HFF-Myc (cell line): ENCODE data around the gene NIBAN1.
"Not testable (repeated sequence)": the region's sequence is repeated elsewhere in the genome, so short reads cannot be mapped to it uniquely, and the experiment has no call there.

ENCODE experiments used
- DNase-seq: peaks from one replicate; pipeline ENCODE4 v3.0.0-alpha.2; 2011; ENCODE audit warnings: low read depth; ENCODE audit errors: extremely low read depth
- H3K4me3 ChIP-seq: replicated peaks from 2 replicates; pipeline ENCODE4 v1.5.1; 2011; ENCODE audit warnings: low read depth, mild to moderate bottlenecking, control low read depth, low read length
- CTCF ChIP-seq: IDR thresholded peaks from 2 replicates; pipeline ENCODE4 v1.5.1; 2012; ENCODE audit warnings: mild to moderate bottlenecking, low read depth, low read length, control low read depth; ENCODE audit errors: missing control alignments

Gene NIBAN1

GRCh38 chr1:185010361-185010760, 36.1 kb upstream of the NIBAN1 start:
- no peak for DNase-seq
- no peak for TF ChIP-seq CTCF
- H3K4me3 ChIP-seq = no peak overlapping the region

- no peak for DNase-seq
- H3K4me3 ChIP-seq = no peak overlapping the region
- no peak for TF ChIP-seq CTCF
Measured at GRCh38 chr1:185008838-185009237, 34.5 kb upstream of the NIBAN1 start.

- H3K4me3 ChIP-seq, DNase-seq: not testable (repeated sequence)
Measured at GRCh38 chr1:185001312-185001880, 27.1 kb upstream of the NIBAN1 start.

GRCh38 chr1:184999974-185000373, 25.7 kb upstream of the NIBAN1 start:
- DNase-seq, H3K4me3 ChIP-seq: not testable (repeated sequence)

GRCh38 chr1:184994301-184994700, 20.0 kb upstream of the NIBAN1 start:
- DNase-seq = no peak
- no peak for TF ChIP-seq CTCF
- no peak overlapping the region for H3K4me3 ChIP-seq

- no peak for TF ChIP-seq CTCF
- DNase-seq = no peak
- no peak overlapping the region for H3K4me3 ChIP-seq
Measured at GRCh38 chr1:184992271-184992670, 18.0 kb upstream of the NIBAN1 start.

GRCh38 chr1:184990204-184990603, 15.9 kb upstream of the NIBAN1 start:
- TF ChIP-seq CTCF = no peak
- no peak for DNase-seq
- no peak overlapping the region for H3K4me3 ChIP-seq

GRCh38 chr1:184988506-184988905, 14.2 kb upstream of the NIBAN1 start:
- DNase-seq = no peak
- H3K4me3 ChIP-seq = no peak overlapping the region
- TF ChIP-seq CTCF = no peak
